Heart left ventricle (tissue), 11 donors: ENCODE data around the gene NXF3. TPM values are rescaled to one million over a fixed set of nuclear protein-coding genes. Genes with fewer than 3 reads are reported as not detected.

Experiments used
- polyA plus RNA-seq, 2 donors: library from polyadenylated mRNA; stranded (reverse); fragments of 200-250 nt; gene quantifications; one replicate each; pipeline ENCODE4 v1.2.3, GENCODE V29; 2013
- total RNA-seq, 9 donors: library from RNA; depleted of rRNA in 2 of 9; stranded (reverse); fragments of >200 nt in 2 of 9; fragmentation: NEBNext Ultra II Directional in 3 of 9; extraction: Animal tissue kit (Norgen Biotek cat#: 25700) in 3 of 9; gene quantifications; one replicate each; pipeline versions ENCODE4 v1.1.0 to v1.2.4, GENCODE V29; 2016 to 2023
- donor health status: ischemic (EF 13 %, LVEDD 7.1; RV severe dilation, severe dysfunction).
- donor health status: healthy with polysubstance abuse.
- donor health status: DM: no; HTN: yes; CAD: no.
- donor health status: DM: no; HTN: no; CAD: no.
- donor health status: ischemic (EF 25% LVEDD 5.7; RV mildly dilated, moderate dysfunction).
- donor health status: healthy.
- donor health status: DM: yes; HTN: yes; CAD: no.
- donor health status: PGD.
- donor health status: nonischemic (EF 23%, LVEDD 6.1; RV moderate dilation, normal function).

The NXF3 gene
- total and polyA plus RNA-seq, 11 donors: 0.08 to 0.54 (median 0.30) TPM; not detected in 4

Other genes starting within 250 kb of the NXF3 start
- gene RAB40AL, start 155.9 kb downstream of the NXF3 start, total RNA-seq: under 1 TPM in 3 of 9 donors, not detected in 6; 0.23 to 0.63 (median 0.59) TPM
- gene RAB40AL, start 155.9 kb downstream of the NXF3 start, polyA plus RNA-seq: under 1 TPM; 0.10 to 0.19 TPM
- 10 to 100 TPM in 2 of 9 donors, 1 to 10 TPM in 6, under 1 TPM in 1; 0.42 to 17.6 (median 3.4) TPM for gene BEX1, start 29.0 kb downstream of the NXF3 start, total RNA-seq
- gene BEX1, start 29.0 kb downstream of the NXF3 start, polyA plus RNA-seq: 10 to 100 TPM in 1 of 2 donors, 1 to 10 TPM in 1; 4.0 to 12.7 TPM
- gene BEX4, start 122.0 kb upstream of the NXF3 start, total RNA-seq: 10 to 100 TPM; 34.8 to 54.5 (median 43.1) TPM
- 10 to 100 TPM; 43.6 to 57.0 TPM for gene BEX4, start 122.0 kb upstream of the NXF3 start, polyA plus RNA-seq
- 10 to 100 TPM; 38.2 to 60.1 (median 52.7) TPM for gene TCEAL8, start 162.0 kb upstream of the NXF3 start, total RNA-seq
- gene TCEAL8, start 162.0 kb upstream of the NXF3 start, polyA plus RNA-seq: 10 to 100 TPM; 47.3 to 47.9 TPM
- gene TCEAL5, start 183.6 kb upstream of the NXF3 start, total RNA-seq: under 1 TPM in 4 of 9 donors, not detected in 5; 0.27 to 0.52 (median 0.38) TPM
- gene TCEAL5, start 183.6 kb upstream of the NXF3 start, polyA plus RNA-seq: under 1 TPM; 0.19 TPM
- 1 to 10 TPM in 6 of 9 donors, under 1 TPM in 2, not detected in 1; 0.35 to 4.9 (median 1.7) TPM for gene BEX2, start 217.8 kb upstream of the NXF3 start, total RNA-seq
- gene BEX2, start 217.8 kb upstream of the NXF3 start, polyA plus RNA-seq: 1 to 10 TPM; 1.1 to 6.6 TPM
- gene TCEAL7, start 237.1 kb upstream of the NXF3 start, total RNA-seq: 1 to 10 TPM; 1.5 to 5.8 (median 3.1) TPM
- 1 to 10 TPM; 2.6 to 3.1 TPM for gene TCEAL7, start 237.1 kb upstream of the NXF3 start, polyA plus RNA-seq